GM21515 (cell line): ENCODE results near the gene PMP22.
"Not testable (repeated sequence)": the region's sequence is repeated elsewhere in the genome, so short reads cannot be mapped to it uniquely, and the experiment has no call there.

Experiments
- ATAC-seq: cut with Tn5 transposase; IDR thresholded peaks from one replicate; pipeline ENCODE4 v1.9.1; 2021; ENCODE audit not compliant: unreplicated experiment

Gene PMP22

DNA sequence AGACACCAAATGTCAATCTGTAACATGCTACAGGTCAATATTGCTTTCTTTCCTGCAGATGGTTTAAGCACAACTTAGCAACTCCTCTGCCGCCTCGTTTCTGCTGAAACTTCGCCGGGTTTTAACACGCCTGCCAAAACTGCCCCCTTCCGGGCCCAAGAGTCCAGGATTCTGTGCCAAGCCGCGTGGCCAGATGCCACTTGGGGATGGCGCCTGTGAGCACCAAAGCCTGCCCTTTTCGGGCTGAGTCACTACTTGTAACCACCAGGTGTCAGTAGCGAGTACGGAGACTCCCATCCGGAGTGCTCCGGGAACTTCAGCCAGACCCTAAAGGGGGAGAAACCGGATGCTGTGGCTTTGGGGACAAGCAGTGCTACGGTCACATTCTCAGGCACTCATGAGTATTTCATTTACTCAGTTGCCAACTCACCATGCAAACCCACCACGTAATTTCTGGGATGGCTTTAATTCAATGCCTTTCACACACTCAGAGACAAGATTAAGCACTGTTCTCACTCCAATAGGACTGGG lies 7.8 kb downstream of the PMP22 start:
- peak; percentile 62 for ATAC-seq

DNA sequence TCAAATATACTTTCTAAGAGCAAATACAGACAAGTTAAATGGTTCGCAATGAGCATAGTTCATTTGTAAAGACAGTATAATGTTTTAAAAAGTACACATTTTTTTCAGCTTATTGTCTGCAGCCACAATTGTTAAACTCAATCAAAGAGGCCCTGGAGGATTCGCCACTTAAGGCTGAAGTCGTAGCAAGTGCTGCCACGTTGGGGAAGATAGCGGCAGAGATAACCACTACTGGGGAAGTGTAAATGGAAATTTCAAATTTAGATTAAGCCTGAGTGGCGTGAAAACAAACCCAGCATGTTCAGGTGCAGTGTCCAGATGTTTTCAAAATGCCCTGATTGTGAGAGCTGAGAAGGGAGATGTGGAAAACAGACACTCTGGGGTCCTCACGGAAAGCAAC lies 8.4 kb downstream of the PMP22 start:
- ATAC-seq: no peak

DNA sequence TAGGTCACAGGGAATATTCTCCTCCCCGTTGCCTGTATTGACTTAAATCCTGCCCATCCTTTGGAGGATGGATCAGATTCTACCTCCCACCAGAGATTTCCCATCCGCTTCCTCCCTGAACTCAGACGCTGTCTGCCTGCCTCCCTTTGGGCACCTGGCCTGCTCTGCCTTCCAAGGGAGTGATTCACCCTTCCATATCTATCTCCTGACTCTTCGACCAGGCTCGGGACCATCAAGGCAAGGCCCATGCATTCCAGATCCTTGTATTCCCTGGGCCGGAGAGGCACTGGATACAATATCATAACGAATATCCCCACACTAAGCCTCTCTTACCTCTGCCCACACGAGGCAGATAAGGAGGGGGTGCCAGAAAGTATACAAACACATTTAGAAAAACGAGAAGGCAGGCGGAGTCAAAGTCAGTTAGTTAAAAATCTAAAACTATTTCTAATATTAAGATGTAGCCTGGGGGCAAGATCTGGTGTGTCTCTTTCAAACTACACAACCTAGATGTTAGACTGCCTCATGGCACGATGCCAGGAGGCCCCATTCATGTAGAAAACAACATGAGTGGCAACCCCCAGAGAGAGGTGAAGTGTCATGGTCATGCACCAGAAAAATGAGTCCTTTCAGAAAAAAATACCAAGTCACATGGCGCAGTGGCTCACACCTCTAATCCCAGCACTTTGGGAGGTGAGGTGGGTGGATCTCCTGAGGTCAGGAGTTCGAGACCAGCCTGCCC lies 9.2 kb downstream of the PMP22 start:
- no peak for ATAC-seq

DNA sequence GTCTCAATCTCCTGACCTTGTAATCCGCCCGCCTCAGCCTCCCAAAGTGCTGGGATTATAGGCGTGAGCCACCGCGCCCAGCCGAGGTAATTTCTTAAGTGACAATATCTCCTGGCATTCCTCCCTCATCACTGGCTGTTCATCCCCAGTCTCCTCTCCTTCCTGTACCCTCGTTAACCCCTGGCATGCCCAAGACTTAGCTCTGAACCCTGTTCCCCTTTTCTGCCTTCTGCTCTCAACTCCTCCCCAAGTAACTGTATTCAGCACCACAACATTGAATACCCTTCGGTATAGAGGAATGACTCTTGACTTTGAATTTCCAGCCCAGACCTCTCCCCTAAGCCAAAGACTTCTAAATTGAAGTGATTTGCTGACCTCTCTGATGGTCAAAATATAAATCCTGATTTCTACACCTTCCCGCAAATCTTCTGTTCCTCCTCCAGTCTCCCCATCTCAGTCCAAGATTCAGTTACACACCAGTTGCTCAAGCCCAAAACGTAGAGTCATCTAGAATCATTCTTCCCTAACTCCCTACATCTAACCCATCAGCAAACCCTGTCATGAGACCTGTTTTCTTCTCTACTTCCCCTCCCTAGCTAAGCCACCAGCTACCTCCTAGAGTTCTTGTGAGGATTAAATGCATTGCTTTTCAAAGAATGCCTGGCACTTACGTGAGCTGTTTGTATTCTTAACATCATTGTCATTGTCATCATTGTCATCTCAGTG lies 14.8 kb downstream of the PMP22 start:
- no peak for ATAC-seq

DNA sequence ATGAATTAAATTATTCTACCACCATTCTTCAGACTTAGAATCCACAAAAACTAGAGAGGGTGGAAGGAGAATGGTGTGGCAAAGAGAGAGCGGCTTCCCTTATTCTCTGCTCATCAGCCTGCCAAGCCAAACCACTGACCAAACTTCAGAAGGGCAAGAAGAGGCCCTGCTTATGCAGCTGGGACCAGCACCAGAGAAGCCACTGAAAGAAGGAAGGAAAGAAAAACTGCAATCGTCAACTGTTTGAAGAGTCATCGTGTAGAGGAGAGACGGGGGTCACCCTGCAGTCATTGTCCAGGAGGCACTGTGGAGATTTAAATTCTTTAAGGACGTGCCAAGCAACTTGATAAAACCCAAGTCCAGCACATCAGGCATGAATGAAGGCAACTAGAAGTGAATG lies 15.6 kb downstream of the PMP22 start:
- ATAC-seq: no peak

DNA sequence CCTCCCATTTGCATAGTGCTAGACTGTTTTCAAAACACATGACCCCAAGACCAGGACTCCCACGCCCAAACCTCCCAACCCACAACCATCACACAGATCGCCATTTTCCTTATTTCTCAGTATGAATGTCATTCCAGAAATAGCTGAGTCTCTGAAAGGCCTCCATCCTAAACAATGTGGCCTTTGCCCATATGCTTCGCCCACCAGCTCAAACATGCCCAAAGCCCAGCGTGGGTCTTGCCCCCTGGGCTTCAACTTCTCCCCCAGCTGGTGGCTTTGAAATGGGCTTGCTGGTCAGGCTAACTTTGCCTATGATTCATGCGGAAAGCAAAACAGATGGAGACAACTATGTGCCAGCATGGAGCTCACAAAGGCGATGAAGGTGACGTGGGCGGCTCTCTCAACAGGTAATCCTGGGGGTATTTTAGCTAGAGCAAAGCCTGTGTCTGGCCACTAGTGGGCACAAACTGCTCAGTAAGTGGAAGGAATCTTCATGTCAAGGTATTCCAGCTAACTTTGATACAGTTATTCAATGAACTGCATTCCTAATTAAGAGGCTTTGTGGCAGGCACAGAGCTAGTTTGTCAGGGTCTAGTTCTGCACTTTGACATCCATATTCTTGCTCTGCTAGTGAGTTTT lies 17.1 kb downstream of the PMP22 start:
- no peak for ATAC-seq

DNA sequence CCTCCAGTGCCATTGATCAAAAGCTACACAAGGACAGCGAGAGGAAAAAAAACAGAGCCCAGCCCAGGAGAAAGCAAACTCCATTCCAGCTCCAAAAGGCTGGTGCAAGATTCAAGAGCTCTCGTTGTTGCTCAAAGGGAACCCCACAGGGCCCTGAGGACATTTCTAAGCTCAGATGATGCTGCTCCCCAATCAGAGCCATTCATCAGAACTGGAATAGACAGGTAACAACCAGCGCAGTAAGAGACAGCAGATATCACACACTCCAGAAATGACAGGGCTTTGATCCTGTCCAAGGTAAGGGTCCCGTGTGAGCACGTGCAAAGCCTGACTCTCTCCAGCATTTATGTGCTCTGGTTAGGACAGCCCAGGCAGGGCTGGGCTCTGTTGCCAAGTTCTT lies 20.1 kb downstream of the PMP22 start:
- ATAC-seq: no peak

DNA sequence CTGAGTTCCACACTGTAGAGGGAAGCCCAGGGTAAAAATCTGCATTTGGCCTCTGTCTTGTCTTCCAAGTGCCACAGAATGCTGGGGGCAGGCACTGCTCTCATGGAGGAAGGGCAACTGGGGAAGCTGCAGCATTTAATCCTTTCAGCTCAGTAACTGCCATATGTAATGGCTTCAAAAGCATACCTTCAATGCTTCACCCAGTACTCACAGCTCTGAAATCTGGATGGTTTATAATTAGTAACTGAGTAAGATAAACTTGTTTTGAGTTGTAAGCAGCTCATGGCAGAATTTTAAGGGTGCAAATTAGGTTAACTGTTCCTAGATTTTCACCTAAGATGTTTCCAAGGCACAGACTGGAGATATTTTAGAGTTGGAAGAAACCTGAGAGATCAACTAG lies 24.5 kb downstream of the PMP22 start:
- ATAC-seq: no peak

DNA sequence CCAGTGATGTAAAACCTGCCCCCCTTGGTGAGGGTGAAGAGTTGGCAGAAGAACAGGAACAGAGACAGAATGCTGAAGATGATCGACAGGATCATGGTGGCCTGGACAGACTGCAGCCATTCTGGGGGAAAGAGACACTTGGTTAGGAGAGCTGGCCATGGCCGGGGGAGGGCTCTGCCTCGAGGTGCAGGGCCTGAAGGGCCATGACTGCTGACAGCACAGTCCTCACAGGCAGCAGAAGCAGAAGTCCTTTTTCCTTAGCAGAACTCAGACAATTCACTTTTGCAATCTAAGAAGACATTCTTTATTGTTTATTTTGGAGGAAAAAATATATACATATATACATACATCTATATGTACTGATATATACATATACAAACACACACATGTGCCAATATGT lies 25.6 kb downstream of the PMP22 start:
- ATAC-seq: no peak

DNA sequence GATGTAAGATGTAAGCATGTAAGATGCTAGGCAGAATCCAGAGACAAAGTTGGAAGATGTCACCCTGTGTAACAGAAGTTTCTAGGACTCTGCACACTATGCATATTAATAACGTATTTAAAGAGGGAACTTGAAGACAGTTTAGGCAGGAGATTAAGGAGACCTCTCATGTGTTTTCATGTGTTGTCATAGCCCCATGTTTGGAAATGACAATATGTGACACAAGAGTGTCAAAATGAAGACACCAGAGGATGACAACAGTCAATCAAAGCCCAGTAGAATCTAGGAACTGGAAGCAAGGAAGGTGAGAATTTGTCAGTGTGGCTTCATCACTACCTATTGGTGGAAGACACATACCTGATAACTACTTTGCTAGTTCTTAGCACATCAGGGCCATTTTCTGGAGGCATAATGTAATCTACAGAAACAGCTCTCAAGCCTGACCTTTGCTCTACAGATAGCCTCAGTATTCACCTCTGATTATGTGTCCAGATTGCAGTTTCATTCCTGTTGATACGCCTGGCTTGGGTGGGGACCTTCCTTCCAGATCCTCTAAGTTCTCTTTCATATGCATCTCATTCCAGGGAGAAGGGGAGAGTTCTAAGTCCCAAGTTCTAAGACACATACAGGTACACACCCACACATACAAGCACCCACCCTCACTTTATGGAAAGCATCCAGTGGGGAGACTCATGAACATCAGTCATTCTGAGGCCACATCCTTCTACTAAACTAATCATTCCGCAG lies 26.3 kb downstream of the PMP22 start:
- no peak for ATAC-seq

DNA sequence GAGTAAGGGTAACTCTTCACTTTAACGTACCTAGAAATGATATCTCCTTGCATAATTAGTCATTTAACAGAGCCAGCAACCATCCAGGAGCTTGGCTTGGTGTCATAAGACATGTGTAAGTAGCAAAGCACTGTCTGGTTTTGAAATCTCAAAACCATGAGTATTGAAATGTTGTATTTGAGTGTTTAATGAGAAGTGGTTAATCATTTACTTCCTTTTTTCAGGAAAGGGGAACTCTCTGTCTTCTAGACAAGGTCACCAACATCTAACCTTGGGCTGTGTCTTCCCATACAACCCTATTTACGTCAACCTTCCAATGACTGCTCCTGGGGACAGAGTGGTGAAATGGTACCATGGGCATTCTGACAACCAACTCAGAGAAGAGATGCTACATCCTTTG lies 27.1 kb downstream of the PMP22 start:
- no peak for ATAC-seq

DNA sequence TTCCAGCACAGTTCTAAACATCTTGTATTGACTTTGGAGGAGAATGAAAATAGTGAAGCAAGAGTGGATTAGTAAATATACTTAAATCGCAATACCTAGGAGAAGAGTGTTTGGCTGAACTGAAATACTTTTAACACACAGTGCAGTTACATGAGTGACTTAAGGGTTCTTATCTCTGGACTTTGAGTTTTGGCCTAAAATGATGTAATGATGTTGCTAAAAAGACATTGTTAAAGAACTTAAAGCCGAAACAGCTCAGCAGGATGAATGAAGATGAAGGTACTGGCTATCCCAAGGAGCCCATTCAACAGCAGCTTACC lies 28.1 kb downstream of the PMP22 start:
- no peak for ATAC-seq

DNA sequence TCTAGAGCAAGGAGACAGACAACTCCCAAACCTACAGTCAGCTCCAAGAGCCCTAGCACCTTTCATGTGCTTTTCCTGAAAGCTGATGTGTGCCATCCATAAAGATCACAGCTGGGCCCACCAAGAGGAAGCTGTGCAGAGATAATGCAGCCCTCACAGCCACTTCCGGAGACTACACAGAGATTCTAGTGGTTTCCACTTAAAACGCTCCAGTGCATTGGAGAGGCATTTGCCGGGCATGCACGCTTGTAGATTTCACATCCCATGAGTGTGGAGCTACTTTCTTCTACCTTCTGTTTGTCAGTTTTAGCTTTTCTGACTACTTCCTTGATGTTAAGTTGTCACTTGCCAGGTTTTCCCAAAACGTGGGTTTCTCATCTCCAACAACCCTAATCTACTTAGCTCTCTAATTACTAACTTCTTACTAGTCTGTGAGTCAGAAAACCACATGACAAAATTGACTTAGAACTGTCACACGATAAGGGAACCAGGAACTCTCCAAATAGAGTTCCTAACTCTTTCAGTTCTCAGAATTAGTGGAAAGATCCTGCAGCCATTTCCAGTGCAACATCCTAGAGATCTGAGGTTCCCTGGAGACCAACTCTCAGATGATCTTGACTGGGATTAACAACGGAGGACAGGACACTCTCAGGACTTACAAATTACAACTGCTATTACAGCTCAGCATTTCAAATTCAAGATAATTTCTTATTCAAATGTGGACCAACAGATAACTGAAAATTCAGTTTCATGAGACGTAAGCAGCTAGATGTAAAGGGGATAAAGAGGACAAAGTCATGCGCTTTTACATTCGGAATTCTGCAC lies 28.6 kb downstream of the PMP22 start:
- no peak for ATAC-seq

DNA sequence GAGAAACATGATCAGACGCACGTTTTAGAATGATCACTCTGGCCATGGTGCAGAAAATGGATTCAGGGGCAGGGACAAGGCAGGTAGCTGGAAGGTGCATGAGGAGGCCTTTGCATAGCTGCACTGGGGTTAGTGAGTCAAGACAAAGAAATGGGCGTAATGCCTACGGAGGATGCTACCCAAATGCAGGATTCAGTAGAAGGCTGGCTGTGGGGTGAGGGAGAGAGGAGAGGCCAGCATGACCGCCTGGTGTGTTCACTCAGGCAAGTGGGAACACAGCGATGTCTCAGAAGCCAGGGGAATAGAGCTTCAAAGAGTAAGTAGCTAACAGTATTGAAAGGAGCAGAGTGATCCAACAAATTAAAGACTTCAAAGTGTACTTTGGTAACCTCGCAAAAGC lies 31.2 kb downstream of the PMP22 start:
- no peak for ATAC-seq

DNA sequence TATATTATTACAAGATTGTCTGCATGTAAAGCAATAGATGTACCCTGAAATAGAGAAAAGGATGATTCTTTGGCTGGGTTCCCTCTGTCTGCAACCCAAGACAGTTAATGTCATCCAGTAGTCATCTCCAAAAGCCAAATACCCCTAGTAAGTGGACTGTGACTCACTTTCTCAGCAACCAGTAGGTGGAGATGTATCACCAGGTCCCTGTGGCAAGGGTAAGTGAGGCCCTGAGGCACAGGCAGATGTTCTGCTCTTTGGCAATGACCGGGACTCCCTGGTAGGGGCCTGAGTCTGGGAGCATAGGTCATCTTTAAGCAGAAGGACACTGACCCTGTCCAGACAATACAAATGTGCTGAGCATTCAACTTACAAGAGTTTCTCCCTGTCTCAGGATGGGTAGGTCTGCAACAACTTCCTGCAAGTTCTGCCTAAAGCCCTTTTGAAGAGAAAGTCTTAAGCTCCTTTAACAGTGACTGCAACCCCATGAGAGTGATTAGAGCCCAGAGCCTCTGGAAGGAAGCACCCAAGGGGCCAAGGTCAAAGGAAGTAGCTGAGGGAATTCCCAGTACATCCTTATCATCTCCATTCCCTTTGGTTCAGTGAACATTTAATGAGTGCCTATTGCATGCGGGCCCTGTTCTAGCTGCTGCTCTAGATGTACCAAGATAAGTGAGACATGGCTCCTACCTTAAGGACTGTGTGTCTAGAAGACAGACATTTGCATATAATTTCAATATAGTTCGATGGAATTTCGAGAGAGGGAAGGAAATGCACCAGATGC lies 31.9 kb downstream of the PMP22 start:
- ATAC-seq: no peak

DNA sequence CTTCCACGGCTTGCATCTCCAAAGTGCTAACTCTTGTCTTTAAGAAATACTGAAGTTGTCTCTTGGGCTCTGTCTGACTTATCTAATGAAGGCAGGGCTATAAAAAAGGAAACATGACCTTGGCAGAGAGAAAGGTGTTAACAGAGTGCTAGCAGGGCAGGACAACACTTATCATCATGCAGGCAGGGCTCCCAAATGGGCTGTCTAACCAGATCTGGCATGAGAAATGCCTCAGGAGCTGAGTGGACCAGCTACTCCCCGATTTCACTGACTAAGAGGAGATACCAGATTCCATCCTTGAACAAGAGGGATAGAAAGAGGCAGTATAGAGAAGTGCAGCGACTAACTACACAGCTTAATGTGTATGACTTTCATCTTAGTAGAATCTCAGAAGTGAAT lies 32.6 kb downstream of the PMP22 start:
- no peak for ATAC-seq

DNA sequence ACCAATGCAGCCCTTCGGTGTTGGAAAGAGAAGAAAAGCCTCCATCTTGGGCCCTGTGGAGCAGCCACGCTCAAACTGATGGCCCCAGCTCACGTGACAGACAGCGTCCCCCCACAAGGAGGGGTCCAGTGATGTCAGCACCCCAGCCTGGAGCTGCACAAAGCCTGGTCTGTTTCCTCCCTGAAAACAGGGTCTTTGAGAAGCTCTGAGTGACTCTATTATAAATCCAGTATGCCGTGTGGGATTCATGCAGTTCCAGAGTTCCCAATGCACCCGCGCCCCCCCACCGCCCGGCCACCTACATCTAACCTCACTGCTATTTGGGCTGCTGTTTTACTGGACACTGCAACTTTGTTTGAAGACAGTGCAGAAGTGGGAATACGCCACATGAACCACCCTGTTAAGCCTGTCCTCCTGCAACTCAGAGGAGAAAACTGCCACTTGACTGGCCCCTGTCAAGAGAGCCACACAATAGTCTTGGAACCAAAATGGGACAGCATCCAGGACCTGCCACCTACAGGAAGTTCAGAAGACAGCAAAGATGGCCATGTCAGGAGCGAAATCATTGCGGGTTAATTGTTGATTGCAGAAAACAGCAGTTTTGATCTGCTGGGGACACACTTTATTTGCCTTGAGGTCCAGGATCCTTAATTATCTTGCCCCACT lies 33.1 kb downstream of the PMP22 start:
- ATAC-seq: no peak

DNA sequence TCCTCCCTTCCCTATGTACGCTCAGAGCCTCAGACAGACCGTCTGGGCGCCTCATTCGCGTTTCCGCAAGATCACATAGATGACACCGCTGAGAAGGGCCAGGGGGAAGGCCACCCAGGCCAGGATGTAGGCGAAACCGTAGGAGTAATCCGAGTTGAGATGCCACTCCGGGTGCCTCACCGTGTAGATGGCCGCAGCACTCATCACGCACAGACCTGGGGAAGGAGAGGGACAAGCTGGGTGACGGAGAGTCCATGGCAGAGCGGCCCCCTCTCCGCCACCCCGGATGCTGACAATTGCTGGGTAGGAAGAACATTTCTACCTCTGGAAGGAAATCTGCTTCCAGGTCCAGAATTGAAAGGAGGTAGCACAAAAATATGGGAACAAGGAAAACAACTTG lies 34.3 kb downstream of the PMP22 start:
- no peak for ATAC-seq

DNA sequence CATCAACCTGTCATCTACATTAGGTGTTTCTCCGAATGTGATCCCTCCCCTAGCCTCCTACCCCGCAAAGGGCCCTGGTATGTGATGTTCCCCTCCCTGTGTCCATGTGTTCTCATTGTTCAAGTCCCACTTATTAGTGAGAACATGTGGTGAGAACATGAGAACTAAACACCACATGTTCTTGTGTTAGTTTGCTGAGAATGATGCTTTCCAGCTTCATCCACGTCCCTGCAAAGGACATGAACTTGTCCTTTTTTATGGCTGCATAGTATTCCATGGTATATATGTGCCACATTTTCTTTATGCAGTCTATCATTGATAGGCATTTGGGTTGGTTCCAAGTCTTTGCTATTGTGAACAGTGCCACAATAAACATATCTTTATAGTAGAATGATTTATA lies 43.3 kb downstream of the PMP22 start:
- ATAC-seq: not testable (repeated sequence)
